ENCODE data around the gene LRBA. TPM values are rescaled to one million over a fixed set of nuclear protein-coding genes. Genes with fewer than 3 reads are reported as not detected.
"Not testable (repeated sequence)": the region's sequence is repeated elsewhere in the genome, so short reads cannot be mapped to it uniquely, and the experiment has no call there.

LRBA gene, protein sequence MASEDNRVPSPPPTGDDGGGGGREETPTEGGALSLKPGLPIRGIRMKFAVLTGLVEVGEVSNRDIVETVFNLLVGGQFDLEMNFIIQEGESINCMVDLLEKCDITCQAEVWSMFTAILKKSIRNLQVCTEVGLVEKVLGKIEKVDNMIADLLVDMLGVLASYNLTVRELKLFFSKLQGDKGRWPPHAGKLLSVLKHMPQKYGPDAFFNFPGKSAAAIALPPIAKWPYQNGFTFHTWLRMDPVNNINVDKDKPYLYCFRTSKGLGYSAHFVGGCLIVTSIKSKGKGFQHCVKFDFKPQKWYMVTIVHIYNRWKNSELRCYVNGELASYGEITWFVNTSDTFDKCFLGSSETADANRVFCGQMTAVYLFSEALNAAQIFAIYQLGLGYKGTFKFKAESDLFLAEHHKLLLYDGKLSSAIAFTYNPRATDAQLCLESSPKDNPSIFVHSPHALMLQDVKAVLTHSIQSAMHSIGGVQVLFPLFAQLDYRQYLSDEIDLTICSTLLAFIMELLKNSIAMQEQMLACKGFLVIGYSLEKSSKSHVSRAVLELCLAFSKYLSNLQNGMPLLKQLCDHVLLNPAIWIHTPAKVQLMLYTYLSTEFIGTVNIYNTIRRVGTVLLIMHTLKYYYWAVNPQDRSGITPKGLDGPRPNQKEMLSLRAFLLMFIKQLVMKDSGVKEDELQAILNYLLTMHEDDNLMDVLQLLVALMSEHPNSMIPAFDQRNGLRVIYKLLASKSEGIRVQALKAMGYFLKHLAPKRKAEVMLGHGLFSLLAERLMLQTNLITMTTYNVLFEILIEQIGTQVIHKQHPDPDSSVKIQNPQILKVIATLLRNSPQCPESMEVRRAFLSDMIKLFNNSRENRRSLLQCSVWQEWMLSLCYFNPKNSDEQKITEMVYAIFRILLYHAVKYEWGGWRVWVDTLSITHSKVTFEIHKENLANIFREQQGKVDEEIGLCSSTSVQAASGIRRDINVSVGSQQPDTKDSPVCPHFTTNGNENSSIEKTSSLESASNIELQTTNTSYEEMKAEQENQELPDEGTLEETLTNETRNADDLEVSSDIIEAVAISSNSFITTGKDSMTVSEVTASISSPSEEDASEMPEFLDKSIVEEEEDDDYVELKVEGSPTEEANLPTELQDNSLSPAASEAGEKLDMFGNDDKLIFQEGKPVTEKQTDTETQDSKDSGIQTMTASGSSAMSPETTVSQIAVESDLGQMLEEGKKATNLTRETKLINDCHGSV (N-terminal part only)
- total RNA-seq: 100 to 1,000 TPM in 3 of 4 donors, 10 to 100 TPM in 1; 91.1 to 184 (median 145) TPM
- polyA plus RNA-seq: 10 to 100 TPM; 16.8 to 24.8 (median 18.0) TPM

DNA sequence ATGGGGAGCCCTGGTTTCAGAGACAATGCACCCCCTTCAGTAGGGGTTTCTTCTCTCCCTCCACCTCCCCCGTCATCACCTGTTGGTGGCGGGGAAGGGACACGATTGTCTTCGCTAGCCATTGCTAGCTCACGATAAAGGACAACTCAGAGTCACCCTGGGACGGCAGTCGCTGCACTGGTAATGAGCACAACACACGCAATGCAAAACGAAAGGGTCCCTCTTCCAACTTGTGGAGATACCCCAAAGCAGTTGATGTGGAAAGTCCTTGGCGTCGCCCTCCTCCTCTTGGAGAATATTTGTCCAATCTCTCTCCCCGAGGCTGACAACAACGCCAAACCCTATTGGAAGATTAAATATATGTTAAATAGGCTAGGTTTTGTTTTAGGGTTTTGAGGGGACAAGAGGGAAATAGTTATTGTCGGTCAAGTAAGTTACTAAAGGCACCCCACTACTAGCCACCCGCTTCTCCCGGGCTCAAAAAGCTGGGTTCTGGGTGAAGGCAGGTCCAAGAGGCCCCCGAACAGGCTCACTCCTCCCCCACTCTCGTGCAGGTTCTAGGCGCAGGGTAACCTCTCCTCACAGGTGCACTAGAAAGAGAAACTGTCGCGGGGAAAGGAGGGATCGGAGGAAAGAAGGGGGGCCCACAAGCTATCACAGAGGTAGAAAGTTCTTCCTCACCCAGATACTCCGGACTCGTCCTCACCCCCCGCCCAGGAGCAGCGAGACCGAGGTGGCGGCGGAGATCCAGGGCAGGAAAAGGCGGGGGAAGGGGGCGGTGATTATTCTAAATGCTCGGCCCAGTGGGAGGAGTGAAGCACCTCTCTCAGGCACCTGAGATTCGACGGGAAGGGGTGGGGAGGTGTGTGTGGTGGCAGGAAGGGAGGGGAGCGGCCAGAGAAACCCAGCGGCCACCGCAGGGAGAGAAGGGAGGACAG is at the start of gene LRBA:
Gene LRBA, minus strand, starts transcription at position 764 of the 938 bp plus-strand sequence. Its CDS starts 642 bp downstream, at position 122.
- H3K9me3 ChIP-seq: no peaks in the 10 kb centered on the region
- H3K4me3 ChIP-seq: peak within 1 kb of the TSS; percentile 90 to 99 (median 96)
- 0% methylated on average over 37 of the region's 37 CpGs for WGBS, 2 donors
- no peaks in the 10 kb centered on the region for H3K27me3 ChIP-seq
- peak; percentile 82 for DNase-seq
- intact Hi-C loops (cut with DNase I): loop anchor here (2.0 to 10.0 kb wide), 3 partner anchors 84 to 748 kb away; partner anchors contain the start of genes GATB and RPS3A
- TF ChIP-seq, protein P1, sequence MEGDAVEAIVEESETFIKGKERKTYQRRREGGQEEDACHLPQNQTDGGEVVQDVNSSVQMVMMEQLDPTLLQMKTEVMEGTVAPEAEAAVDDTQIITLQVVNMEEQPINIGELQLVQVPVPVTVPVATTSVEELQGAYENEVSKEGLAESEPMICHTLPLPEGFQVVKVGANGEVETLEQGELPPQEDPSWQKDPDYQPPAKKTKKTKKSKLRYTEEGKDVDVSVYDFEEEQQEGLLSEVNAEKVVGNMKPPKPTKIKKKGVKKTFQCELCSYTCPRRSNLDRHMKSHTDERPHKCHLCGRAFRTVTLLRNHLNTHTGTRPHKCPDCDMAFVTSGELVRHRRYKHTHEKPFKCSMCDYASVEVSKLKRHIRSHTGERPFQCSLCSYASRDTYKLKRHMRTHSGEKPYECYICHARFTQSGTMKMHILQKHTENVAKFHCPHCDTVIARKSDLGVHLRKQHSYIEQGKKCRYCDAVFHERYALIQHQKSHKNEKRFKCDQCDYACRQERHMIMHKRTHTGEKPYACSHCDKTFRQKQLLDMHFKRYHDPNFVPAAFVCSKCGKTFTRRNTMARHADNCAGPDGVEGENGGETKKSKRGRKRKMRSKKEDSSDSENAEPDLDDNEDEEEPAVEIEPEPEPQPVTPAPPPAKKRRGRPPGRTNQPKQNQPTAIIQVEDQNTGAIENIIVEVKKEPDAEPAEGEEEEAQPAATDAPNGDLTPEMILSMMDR (IDR thresholded peaks at IDR 0.05): no peak
- H3K27ac ChIP-seq: peak within 1 kb of the TSS; percentile 86 to 91 (median 89)
- H3K4me1 ChIP-seq: peaks cover 0 to 19% (median 9%) of the 10 kb centered on the region in 4 donors
- no peaks in the 10 kb centered on the region for H3K36me3 ChIP-seq

DNA sequence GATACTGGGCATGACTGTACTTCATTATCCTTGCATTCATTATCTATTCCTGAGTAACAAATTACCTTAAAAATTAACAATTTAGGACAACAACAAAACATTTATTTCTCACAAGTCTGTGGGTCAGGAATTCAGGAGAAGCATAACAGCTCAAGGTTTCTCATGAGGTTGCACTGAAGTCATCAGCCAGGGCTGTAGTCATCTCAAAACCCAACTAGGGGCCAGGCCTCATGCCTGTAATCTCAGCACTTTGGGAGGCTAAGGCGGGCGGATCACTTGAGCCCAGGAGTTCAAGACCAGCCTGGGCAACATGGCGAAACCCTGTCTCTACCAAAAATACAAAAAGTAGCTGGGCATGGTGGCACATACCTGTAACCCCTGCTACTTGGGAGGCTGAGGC is 48.1 kb upstream of the LRBA start:
- intact Hi-C loops (cut with DNase I); DNase-seq: not testable (repeated sequence)

DNA sequence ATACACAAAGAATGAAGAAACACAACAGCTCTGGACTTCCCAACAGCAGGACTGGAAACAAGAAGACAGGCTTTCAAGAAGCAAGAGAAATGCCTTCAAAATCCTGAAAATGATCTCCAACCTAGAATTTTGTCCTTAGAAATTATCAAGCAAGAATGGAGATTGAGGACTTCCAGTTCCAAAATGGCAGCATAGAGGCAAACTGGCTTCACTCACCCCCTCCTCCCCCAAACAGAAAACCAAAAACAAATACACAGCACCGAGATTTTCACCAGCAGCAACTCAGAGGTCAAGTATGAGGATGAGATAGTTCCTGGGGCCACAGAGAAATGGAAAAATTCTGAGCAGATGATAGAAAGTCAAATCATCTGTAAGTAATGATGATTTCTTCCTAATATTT is 40.5 kb upstream of the LRBA start:
- no peaks in the 10 kb centered on the region for H3K27me3 ChIP-seq
- no peak overlapping the region for H3K27ac ChIP-seq
- intact Hi-C loops (cut with DNase I): no loop called here
- no peak overlapping the region for H3K4me3 ChIP-seq
- WGBS, 2 donors: 62 to 63% methylated on average over 1 of the region's 1 CpG
- H3K4me1 ChIP-seq: no peaks in the 10 kb centered on the region
- no peaks in the 10 kb centered on the region for H3K9me3 ChIP-seq
- no peaks in the 10 kb centered on the region for H3K36me3 ChIP-seq
- TF ChIP-seq POLR2A (IDR thresholded peaks at IDR 0.05) (no peak), EP300 (IDR thresholded peaks at IDR 0.05) (no peak), POLR2AphosphoS5 (IDR thresholded peaks at IDR 0.05) (no peak)
- TF ChIP-seq, protein P1 (IDR thresholded peaks at IDR 0.05): no peak
- no peak for DNase-seq

More for the DNA sequence above, 48.1 kb upstream of the LRBA start:
- H3K27me3 ChIP-seq, H3K27ac ChIP-seq, H3K9me3 ChIP-seq, H3K36me3 ChIP-seq, H3K4me1 ChIP-seq, H3K4me3 ChIP-seq: not testable (repeated sequence)
- 97 to 99% methylated on average over 3 of the region's 3 CpGs for whole genome bisulfite sequencing, 2 donors

DNA sequence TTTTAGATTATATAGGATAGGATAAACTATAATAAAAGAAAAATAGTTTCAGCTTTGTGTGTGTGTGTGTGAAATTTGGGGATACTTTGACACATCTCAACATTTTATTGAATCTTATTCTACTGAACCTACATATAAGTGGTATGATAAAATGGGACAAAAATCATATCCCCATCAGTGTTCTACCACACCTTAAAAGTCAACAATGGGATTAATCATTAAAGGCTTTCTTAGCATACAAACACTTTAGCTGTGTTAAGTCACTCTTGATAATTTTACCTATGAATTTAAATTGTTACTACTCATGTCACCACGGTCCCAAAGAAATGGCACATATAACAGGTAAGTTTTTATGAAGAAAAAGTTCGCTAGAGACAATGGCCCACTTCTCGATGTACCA is 37.7 kb upstream of the LRBA start:
- Histone ChIP-seq H3K27ac (no peak overlapping the region), H3K4me1 (no peaks in the 10 kb centered on the region), H3K4me3 (no peak overlapping the region), H3K27me3 (no peaks in the 10 kb centered on the region), H3K36me3 (no peaks in the 10 kb centered on the region), H3K9me3 (no peaks in the 10 kb centered on the region)
- DNase-seq: no peak
- intact Hi-C loops (cut with DNase I): no loop called here
- 72 to 90% methylated on average over 3 of the region's 3 CpGs for WGBS, 2 donors
- TF ChIP-seq, protein P1 (IDR thresholded peaks at IDR 0.05): no peak
- TF ChIP-seq POLR2A (IDR thresholded peaks at IDR 0.05) (no peak), POLR2AphosphoS5 (IDR thresholded peaks at IDR 0.05) (no peak), EP300 (IDR thresholded peaks at IDR 0.05) (no peak)
